Stimulated activated CD8-positive, alpha-beta memory T cell treated with anti-CD3 and anti-CD28 coated beads, Interleukin-12 subunit alpha, Interleukin-12 subunit beta, amount 100 ng/mL, for 24 hours (primary cell): Measurements from ENCODE around the gene KCTD1.
"Not testable (repeated sequence)": the region's sequence is repeated elsewhere in the genome, so short reads cannot be mapped to it uniquely, and the experiment has no call there.

ENCODE experiments used
- DNase-seq: peaks from one replicate; pipeline ENCODE4 v3.0.0-alpha.2; 2020; ENCODE audit errors: extremely low read depth

KCTD1 gene

DNA sequence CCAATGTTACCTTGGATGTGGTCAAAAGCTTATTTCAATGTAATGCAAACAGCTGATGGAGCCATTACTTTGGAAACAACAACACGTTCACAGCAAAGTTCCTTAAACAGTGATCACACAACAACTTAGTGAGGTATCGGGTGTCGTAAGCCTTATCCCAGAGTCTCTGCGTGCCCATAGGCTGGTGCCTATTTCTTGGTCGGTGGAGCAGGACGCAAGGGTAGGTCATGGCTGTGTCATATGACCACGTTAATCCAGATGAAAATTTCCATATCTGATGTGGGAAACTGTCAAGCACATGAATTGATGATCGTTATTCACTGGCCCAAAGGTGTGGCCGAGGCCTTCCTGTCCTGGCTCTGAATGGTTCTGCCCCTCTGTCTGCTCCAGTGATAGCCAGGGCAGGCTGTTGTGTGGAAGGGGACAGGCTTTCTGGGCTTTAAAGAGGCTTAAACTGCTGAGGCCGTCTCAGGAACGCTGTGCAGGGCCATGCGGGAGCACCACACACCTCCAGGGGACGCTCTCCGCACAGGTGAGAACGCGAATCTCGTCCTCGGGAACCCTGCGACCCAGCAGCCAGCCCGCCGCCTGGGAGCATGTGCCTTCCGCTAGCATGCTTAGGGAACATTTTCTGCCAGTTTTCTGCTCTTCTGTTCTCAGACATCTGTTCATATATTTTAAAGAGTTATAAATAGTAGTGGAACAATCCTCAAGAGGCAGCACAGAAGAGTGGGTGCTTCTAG is 90.6 kb downstream of the KCTD1 start:
- DNase-seq: no peak

- DNase-seq: no peak
These were observed 91.2 kb downstream of the KCTD1 start for GRCh38 chr18:26457195-26457594.

- no peak for DNase-seq
These were observed 92.3 kb downstream of the KCTD1 start for GRCh38 chr18:26456070-26456491.

DNA sequence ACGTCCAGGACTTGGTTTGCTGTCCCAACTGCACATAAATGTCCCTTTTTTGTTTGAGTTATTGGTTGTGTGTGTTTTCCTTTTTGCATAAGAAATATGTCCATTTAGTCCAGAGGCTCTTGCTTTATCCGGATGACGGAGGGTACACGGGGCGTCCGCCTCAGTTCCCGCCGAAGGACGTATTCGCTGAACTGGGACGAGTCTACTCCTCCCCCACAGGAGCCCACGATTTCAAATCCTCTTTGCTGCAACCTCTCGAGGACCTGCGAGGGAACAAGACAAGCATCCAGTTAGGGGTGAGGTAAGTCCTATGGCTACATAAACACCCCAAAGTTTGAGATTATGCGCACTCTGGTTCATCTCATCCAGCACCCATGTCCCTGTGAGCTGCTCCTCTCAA is 92.7 kb downstream of the KCTD1 start:
- no peak for DNase-seq

- DNase-seq: no peak
These were observed 93.7 kb downstream of the KCTD1 start for GRCh38 chr18:26454616-26455015.

DNA sequence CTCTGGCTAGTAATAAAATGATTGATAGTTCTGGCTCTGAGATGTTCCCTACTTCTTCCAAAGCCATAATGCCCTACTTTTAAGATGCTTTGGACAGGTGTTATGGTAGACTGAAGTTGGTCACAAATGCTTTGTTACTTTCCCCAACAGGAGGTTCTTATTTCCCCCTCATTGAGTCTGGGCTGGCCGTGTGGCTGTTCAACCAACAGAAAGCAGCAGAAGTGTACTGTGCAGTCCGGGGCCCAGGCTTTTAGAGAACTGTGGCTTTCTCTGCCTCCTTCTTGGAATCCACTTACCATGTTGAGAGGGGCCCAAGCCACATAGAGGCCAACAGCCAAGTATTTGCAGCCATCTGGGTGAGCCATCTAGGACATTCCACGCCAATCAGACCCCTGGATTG is 94.2 kb downstream of the KCTD1 start:
- DNase-seq: no peak

DNA sequence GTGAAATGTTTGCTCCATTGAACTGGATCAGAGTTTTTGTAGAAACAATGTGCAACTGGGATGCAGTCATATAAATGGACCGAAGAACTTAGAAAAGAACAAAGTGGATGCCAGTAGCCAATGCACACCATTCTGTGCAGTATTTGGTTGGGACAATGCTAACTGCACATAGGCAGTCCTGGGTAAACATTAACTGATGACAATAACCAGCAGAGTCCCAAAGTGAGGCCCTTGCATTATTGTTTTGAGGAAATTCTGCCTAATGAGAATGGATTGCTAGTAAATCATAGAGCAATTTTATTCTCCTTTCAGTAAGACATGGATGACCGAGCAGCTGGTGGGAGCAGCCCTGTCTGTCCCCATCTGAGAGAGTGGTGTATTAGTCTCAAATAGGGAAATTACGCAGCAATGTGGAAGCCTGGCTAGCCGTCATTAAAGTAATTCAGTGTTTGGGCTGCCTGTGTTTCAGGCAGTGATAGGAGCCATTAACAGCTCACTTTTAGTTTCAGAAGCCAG is 94.9 kb downstream of the KCTD1 start:
- DNase-seq: no peak

- no peak for DNase-seq
These were observed 97.2 kb downstream of the KCTD1 start for GRCh38 chr18:26450989-26451682.

- no peak for DNase-seq
These were observed 99.6 kb downstream of the KCTD1 start for GRCh38 chr18:26448714-26449159.

GRCh38 chr18:26443853-26444252 is 104.5 kb downstream of the KCTD1 start:
- DNase-seq: no peak

- no peak for DNase-seq
These were observed 106.2 kb downstream of the KCTD1 start for GRCh38 chr18:26442126-26442525.

DNA sequence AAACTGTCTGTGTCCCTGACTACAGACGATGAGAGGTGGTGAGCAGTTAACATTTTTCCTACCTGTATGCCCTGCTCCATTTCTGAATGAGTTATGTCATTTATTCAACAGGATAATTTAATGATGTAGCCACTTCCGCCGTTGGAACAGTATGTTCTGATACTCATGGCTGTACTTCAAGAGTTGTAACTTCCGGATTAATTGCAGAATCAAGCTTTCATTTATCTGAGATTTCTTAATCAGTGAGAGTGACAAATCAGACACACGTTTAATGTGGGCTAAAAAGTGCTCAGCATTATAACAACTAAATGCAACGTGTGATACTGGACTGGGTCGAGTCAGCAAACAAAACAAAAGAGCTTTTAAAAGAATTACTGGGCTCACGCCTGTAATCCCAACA is 107.7 kb downstream of the KCTD1 start:
- no peak for DNase-seq

DNA sequence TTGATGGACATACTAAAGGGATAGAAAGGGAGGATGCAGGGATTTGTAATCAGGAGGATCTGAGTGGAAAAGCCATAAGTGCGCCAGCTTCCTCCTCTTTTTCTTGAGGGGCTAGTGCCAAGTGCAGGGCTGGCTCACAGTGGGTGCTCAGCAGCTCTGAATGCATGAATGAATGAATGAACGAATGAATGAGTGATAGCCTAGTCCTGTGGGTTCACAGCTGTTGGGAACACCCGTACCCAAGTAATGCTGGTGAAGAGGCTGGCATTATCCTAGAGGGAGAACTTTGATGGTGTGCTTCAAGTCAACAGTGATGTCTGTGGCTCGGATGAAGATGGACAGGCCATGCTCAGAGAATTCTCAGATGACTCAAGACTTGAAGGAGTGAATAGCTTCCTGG is 108.8 kb downstream of the KCTD1 start:
- DNase-seq: no peak

DNA sequence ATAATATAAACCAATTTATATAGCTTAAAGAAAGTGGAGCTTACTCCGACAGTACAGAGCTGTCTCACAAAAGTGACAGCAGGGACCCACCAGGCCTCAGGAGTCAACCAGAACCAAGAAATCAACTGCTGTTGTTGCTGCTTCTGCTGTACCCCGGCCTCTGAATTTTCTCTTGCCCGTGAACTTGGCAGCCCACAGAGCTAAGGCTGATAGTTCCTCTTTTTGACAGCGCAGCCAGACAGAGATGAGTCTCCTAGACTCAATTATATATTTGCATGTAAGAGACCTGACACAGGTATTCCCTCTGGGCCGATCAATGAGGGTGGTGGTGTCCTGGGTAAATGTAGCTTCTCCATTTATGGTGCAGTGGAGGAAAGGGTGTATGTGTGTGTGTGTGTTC is 109.4 kb downstream of the KCTD1 start:
- no peak for DNase-seq

DNA sequence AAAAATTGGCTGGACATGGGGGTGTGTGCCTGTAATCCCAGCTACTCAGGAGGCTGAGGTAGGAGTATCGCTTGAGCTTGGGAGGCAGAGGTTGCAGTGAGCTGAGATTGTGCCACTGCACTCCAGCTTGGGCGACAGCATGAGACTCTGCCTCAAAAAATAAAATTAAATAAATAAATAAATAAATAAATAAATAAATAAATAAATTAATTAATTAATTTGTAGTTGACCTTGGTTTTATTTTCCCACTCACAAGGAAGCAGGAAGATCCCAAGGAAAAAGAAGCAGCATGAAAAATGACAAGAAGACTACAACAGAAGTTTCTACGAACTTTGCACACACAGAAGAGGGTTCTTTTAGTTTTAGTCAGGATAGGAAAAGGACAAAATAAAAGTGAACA is 110.7 kb downstream of the KCTD1 start:
- not testable (repeated sequence) for DNase-seq

- DNase-seq: no peak
These were observed 111.9 kb downstream of the KCTD1 start for GRCh38 chr18:26436176-26437051.

DNA sequence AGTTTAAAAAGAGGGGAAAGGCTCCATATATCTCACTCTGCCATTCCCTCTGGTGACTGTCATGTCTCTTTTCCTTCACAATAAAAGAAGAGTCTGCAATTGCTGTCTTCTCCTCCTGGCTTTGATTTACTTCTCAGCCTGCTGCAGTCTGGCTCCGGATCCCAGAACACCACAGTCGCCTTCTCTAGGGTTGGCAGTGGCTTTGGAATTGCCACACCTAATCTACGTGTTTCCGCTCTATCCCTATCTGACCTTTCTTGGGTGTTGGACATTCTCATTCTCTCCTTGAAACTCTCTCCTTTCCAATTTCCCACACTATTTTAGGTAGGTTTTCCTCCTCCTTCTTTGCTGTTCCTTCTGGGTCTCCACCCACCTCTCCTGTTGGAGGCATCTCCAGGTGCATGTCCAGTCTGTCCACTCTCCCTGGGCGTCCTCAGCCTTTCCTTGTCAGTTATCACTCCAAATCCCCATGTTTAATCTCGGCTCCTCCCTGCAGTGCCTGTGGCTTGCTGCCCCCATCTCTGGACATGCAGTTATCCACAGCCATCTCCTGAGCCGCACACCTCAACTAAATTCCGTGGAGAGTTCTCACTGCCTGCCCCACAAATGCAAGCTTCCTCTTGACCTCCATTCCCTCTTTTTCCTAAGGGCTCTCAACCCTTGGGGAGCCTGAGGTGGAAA is 112.8 kb downstream of the KCTD1 start:
- DNase-seq: no peak

GRCh38 chr18:26434887-26435286 is 113.5 kb downstream of the KCTD1 start:
- no peak for DNase-seq

- DNase-seq: no peak
These were observed 115.5 kb downstream of the KCTD1 start for GRCh38 chr18:26432651-26433424.

DNA sequence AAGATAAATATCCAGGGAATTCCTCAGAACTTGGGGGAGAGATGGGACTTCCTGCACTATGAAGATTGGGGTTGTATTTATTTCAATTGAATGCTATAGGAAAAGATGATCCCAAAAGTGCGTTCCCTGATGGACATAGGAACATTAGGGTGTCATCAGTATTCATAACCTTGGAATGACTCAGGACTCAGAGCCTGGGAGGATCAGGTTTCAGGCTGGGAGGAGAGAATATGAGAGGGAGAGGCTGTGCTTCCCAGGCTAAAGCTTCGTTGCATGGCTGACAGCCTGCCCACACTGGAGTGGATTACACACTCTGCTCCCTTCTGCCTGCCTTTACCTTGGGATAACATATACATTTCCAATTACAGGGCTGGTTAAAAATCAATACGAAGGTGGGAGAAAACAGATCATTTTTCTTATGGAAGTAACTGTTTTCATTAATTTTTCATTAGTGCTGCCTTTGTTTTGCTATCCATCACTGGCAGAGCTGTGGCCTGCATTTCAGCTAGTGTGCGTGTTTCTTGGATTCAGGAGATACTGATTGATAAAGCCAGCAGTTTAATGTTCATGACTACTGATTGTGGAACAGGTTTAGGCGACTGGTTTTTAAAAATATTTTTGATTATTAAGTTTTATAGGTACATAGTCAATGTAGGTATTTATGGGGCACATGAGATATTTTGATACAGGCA is 118.7 kb downstream of the KCTD1 start:
- DNase-seq: no peak
